ENCODE measurements around the gene SLC12A2. TPM values are rescaled to one million over a fixed set of nuclear protein-coding genes. Genes with fewer than 3 reads are reported as not detected.

The SLC12A2 gene
- total RNA-seq, 1 donor from 2014 or later = 31.3 TPM

DNA sequence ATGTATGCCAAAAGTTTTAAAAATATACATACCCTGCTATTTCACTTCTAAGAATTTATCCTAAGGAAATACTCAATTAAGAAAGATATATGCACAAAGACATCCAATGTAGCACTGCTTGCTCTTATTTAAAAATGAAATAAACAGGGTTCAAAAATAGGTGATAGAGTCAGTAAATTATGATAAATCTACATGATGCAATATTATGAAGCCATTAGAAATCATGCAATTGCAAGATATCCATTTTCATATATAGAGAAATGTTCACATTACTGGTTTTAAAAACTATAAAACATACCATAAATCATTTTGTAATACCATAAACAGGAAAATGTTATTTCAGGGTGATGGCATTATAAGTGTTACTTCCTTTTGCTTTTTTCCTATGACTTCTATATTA lies 8.6 kb upstream of the SLC12A2 start:
- Mint-ChIP-seq H3K9me3 (no peaks in the 10 kb centered on the region), H3K4me1 (peaks cover 5% of the 10 kb centered on the region)

DNA sequence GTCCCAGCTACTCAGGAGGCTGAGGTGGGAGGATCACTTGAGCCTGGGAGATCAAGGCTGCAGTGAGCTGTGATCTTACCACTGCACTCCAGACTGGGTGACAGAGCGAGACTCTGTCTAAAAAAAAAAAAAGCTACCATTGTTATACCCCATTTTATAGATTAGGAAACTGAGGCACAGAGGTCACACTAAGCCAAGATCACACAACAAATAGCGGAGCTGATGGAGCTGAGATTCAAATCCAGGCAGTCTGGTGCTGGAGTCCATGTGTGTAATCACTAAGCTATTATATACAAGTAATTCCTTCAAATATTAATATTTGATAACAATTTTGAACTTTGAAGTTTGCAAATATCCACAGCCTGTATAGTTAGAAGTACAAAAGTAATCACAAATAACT lies 6.0 kb upstream of the SLC12A2 start:
- Mint-ChIP-seq H3K27ac (ENCODE audit: unreplicated experiment) (no peak overlapping the region), H3K4me1 (peaks cover 29% of the 10 kb centered on the region), H3K4me3 (no peak overlapping the region), H3K27me3 (ENCODE audit: low read depth) (no peaks in the 10 kb centered on the region), H3K36me3 (ENCODE audit: low read depth) (no peaks in the 10 kb centered on the region), H3K9me3 (no peaks in the 10 kb centered on the region)
- TF ChIP-seq, protein P1, sequence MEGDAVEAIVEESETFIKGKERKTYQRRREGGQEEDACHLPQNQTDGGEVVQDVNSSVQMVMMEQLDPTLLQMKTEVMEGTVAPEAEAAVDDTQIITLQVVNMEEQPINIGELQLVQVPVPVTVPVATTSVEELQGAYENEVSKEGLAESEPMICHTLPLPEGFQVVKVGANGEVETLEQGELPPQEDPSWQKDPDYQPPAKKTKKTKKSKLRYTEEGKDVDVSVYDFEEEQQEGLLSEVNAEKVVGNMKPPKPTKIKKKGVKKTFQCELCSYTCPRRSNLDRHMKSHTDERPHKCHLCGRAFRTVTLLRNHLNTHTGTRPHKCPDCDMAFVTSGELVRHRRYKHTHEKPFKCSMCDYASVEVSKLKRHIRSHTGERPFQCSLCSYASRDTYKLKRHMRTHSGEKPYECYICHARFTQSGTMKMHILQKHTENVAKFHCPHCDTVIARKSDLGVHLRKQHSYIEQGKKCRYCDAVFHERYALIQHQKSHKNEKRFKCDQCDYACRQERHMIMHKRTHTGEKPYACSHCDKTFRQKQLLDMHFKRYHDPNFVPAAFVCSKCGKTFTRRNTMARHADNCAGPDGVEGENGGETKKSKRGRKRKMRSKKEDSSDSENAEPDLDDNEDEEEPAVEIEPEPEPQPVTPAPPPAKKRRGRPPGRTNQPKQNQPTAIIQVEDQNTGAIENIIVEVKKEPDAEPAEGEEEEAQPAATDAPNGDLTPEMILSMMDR (conservative IDR thresholded peaks at IDR 0.05) = no peak
- no peak for DNase-seq (ENCODE audit: low read depth, low spot score)

More for the DNA sequence above, 8.6 kb upstream of the SLC12A2 start:
- Mint-ChIP-seq H3K36me3 (ENCODE audit: low read depth) (no peaks in the 10 kb centered on the region), H3K4me3 (no peak overlapping the region), H3K27ac (ENCODE audit: unreplicated experiment) (no peak overlapping the region), H3K27me3 (ENCODE audit: low read depth) (no peaks in the 10 kb centered on the region)
- no peak for DNase-seq (ENCODE audit: low read depth, low spot score)
- TF ChIP-seq, protein P1 (conservative IDR thresholded peaks at IDR 0.05) = no peak

DNA sequence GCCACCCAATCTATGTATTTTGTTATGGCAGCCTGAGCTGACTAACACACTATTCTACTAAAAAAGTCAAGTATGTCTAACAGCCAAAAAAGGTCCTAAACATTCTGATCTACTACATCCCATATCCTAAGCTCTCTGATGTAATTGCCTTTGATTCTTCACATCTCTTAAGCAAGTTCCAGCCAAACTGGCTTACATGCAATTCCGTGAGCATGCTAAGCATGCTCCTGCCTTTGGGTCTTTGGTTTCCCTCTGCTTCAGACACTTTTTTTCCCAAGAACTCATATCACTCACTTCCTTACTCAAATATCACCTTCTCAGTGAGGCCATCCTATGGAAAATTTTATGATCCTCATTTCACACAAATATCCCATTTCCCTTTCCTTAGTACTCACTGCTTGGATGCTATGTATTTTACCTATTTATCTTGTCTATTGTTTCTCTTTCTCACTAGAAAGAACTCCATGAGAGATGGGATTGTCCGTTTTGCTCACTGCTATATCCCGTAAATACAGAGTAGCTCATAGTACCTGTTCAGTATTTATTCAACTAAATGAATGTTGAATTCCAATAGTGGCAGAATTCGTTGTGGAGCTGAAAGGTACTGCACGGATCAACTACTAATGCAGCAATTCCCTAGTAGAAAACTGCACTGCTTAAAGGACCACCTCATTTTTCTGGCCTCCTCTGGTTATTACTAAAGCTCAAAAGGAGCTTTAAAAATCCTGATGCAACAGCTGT lies 2.3 kb upstream of the SLC12A2 start:
- no peak for DNase-seq (ENCODE audit: low read depth, low spot score)
- Mint-ChIP-seq H3K4me3 (peak overlapping the region; percentile 92), H3K27ac (ENCODE audit: unreplicated experiment) (peak overlapping the region; percentile 72), H3K9me3 (no peaks in the 10 kb centered on the region), H3K4me1 (peaks cover 45% of the 10 kb centered on the region), H3K36me3 (ENCODE audit: low read depth) (no peaks in the 10 kb centered on the region), H3K27me3 (ENCODE audit: low read depth) (no peaks in the 10 kb centered on the region)
- TF ChIP-seq, protein P1 (conservative IDR thresholded peaks at IDR 0.05) = peak; percentile 42

DNA sequence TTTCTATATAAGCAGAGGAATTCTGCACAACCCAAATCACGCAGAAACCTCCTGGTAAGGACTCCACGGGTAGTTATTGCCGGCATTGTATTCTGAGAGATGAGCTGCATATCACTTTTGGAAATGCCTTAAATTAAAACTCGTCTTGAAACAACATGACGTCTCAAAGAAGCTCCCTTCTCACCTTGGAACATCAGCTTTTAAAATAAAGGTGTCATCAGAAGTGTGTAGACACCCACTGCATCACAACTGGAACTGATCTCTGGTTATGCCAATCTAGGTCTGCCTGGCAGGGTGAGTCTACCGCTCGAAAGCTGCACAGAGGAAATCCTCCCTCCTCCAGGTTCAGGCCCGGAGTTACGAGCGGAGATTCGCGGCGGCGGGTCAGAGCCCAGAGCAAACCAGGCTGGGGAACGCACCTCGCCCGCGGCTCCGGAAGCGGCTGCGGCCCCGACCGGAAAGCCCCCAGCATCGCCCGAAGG lies 974 bp upstream of the SLC12A2 start:
- Mint-ChIP-seq H3K4me1 (peaks cover 53% of the 10 kb centered on the region), H3K9me3 (no peaks in the 10 kb centered on the region), H3K4me3 (peak overlapping the region; percentile 92), H3K36me3 (ENCODE audit: low read depth) (peaks cover 5% of the 10 kb centered on the region), H3K27me3 (ENCODE audit: low read depth) (no peaks in the 10 kb centered on the region), H3K27ac (ENCODE audit: unreplicated experiment) (peak overlapping the region; percentile 96)
- DNase-seq (ENCODE audit: low read depth, low spot score) = no peak
- TF ChIP-seq, protein P1 (conservative IDR thresholded peaks at IDR 0.05) = no peak

DNA sequence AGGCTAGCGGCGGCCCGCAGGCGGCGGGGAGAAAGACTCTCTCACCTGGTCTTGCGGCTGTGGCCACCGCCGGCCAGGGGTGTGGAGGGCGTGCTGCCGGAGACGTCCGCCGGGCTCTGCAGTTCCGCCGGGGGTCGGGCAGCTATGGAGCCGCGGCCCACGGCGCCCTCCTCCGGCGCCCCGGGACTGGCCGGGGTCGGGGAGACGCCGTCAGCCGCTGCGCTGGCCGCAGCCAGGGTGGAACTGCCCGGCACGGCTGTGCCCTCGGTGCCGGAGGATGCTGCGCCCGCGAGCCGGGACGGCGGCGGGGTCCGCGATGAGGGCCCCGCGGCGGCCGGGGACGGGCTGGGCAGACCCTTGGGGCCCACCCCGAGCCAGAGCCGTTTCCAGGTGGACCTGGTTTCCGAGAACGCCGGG lies 253 bp downstream of the SLC12A2 start:
- Mint-ChIP-seq H3K4me3 (no peak overlapping the region), H3K36me3 (ENCODE audit: low read depth) (peaks cover 6% of the 10 kb centered on the region), H3K4me1 (peaks cover 55% of the 10 kb centered on the region), H3K27me3 (ENCODE audit: low read depth) (no peaks in the 10 kb centered on the region), H3K27ac (ENCODE audit: unreplicated experiment) (no peak overlapping the region), H3K9me3 (no peaks in the 10 kb centered on the region)
- TF ChIP-seq, protein P1 (conservative IDR thresholded peaks at IDR 0.05) = peak; percentile 43
- DNase-seq (ENCODE audit: low read depth, low spot score) = peak; percentile 63

All from neural crest cell (in vitro differentiated cells).